NCI-H774 (cell line): ENCODE measurements around the gene TRRAP.

Experiments used
- DNase-seq: peaks from one replicate; lab custom pipeline; 2025; lab: John Stamatoyannopoulos, UW

TRRAP gene

GRCh38 chr7:98949336-98950044, 71.2 kb downstream of the TRRAP start:
- no peak for DNase-seq

- no peak for DNase-seq
Observed at GRCh38 chr7:98955992-98956391, 77.7 kb downstream of the TRRAP start.

GRCh38 chr7:98956469-98956868, 78.1 kb downstream of the TRRAP start:
- DNase-seq, result no peak

GRCh38 chr7:98956937-98957336, 78.6 kb downstream of the TRRAP start:
- DNase-seq, result no peak

GRCh38 chr7:98957766-98958165, 79.4 kb downstream of the TRRAP start:
- no peak for DNase-seq

- no peak for DNase-seq
Observed at GRCh38 chr7:98958968-98959367, 80.6 kb downstream of the TRRAP start.

GRCh38 chr7:98963305-98963704, 85.0 kb downstream of the TRRAP start:
- no peak for DNase-seq

GRCh38 chr7:98964596-98964995, 86.3 kb downstream of the TRRAP start:
- no peak for DNase-seq

- no peak for DNase-seq
Observed at GRCh38 chr7:98968621-98969020, 90.3 kb downstream of the TRRAP start.

- no peak for DNase-seq
Observed at GRCh38 chr7:98969386-98969785, 91.1 kb downstream of the TRRAP start.

- DNase-seq, result no peak
Observed at GRCh38 chr7:98970016-98970615, 91.8 kb downstream of the TRRAP start.

- DNase-seq, result no peak
Observed at GRCh38 chr7:98970805-98971204, 92.5 kb downstream of the TRRAP start.

GRCh38 chr7:98974205-98974604, 95.9 kb downstream of the TRRAP start:
- no peak for DNase-seq

- no peak for DNase-seq
Observed at GRCh38 chr7:98974906-98975816, 96.8 kb downstream of the TRRAP start.

- no peak for DNase-seq
Observed at GRCh38 chr7:98976396-98977185, 98.3 kb downstream of the TRRAP start.

- no peak for DNase-seq
Observed at GRCh38 chr7:98978672-98979071, 100.3 kb downstream of the TRRAP start.

GRCh38 chr7:98981701-98982100, 103.4 kb downstream of the TRRAP start:
- DNase-seq, result no peak

GRCh38 chr7:98982686-98983085, 104.4 kb downstream of the TRRAP start:
- no peak for DNase-seq

GRCh38 chr7:98984126-98984525, 105.8 kb downstream of the TRRAP start:
- no peak for DNase-seq

GRCh38 chr7:98985406-98985805, 107.1 kb downstream of the TRRAP start:
- no peak for DNase-seq

- DNase-seq, result no peak
Observed at GRCh38 chr7:98985945-98986344, 107.6 kb downstream of the TRRAP start.

GRCh38 chr7:98988641-98989040, 110.3 kb downstream of the TRRAP start:
- DNase-seq, result no peak
